Glutamatergic neuron (in vitro differentiated cells): Measurements from ENCODE around the gene VHLL. TPM values are rescaled to one million over a fixed set of nuclear protein-coding genes. Genes with fewer than 3 reads are reported as not detected.

ENCODE experiments used
- DNase-seq: peaks from one replicate; pipeline ENCODE4 v3.0.0; 2022
- H3K27ac Mint-ChIP-seq: one replicate; pipeline ENCODE4 v1.8.0; 2020; ENCODE audit warnings: mild to moderate bottlenecking, mixed read lengths, inconsistent platforms; ENCODE audit not compliant: unreplicated experiment
- H3K27me3 Mint-ChIP-seq: one replicate; pipeline ENCODE4 v1.8.0; 2020; ENCODE audit warnings: mild to moderate bottlenecking, moderate library complexity, mixed read lengths, inconsistent platforms; ENCODE audit not compliant: unreplicated experiment
- H3K36me3 Mint-ChIP-seq: one replicate; pipeline ENCODE4 v1.8.0; 2020; ENCODE audit warnings: mild to moderate bottlenecking, mixed read lengths, inconsistent platforms; ENCODE audit not compliant: unreplicated experiment
- H3K4me1 Mint-ChIP-seq: one replicate; pipeline ENCODE4 v1.8.0; 2020; ENCODE audit warnings: mild to moderate bottlenecking, low read depth, mixed read lengths, inconsistent platforms; ENCODE audit not compliant: unreplicated experiment
- H3K4me3 Mint-ChIP-seq: one replicate; pipeline ENCODE4 v1.8.0; 2020; ENCODE audit warnings: mild to moderate bottlenecking, mixed read lengths, inconsistent platforms; ENCODE audit not compliant: unreplicated experiment
- H3K9me3 Mint-ChIP-seq: one replicate; pipeline ENCODE4 v1.8.0; 2020; ENCODE audit warnings: mild to moderate bottlenecking, moderate library complexity, mixed read lengths, inconsistent platforms; ENCODE audit not compliant: unreplicated experiment
- total RNA-seq: library from RNA; stranded (reverse); fragmentation: NEBNext Ultra II Directional; extraction: Animal tissue kit (Norgen Biotek cat#: 25700); gene quantifications from one replicate; pipeline ENCODE4 v1.2.1, GENCODE V29; 2021; ENCODE audit not compliant: unreplicated experiment
- TF ChIP-seq, protein P1 (sequence below): fragments of 200-600 bp; sonication (generic); IDR thresholded peaks from one replicate; pipeline ENCODE4 v1.5.0; 2021; ENCODE audit not compliant: partially characterized antibody, unreplicated experiment

VHLL gene
- total RNA-seq, 1 donor from 2014 or later: not detected

DNA sequence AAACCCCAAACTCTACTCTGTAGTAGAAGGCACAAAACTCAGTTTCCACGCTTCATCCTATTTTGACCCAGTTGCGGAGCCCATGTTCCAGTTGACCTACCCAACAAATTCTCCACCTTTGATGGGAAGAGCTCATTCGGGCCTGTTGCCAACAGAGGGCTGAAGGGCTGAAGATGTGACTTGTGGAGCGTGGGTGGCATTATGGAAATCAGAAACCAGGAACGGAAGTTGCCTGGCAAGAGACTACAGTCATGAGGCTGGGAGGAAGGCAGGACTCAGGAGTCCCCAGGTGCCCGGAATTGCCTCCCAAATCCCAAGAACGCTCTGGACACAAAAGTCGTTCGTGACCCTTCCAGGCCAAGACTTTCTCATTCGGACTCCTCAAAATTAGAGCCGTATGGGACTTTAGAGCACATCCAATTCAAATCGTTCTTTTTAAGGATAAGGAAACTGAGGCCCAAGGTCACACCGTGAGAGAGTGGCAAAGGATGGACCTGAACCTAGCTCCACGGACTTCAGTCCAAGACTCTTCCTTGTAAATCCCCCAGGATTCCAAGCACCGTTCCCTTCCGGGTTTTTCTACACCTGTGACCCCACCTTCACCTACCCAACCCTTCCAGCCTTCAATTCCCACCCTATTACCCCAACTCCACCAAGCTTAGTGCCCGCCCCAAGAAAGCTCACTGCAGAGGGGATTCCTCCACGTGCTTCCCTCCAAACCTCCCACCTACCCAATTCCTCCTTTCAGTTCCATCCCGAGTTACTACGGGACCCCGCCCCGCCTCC is 17.2 kb downstream of the VHLL start:
- Mint-ChIP-seq H3K9me3 (peaks cover 17% of the 10 kb centered on the region), H3K4me3 (peak overlapping the region; percentile 97)

DNA sequence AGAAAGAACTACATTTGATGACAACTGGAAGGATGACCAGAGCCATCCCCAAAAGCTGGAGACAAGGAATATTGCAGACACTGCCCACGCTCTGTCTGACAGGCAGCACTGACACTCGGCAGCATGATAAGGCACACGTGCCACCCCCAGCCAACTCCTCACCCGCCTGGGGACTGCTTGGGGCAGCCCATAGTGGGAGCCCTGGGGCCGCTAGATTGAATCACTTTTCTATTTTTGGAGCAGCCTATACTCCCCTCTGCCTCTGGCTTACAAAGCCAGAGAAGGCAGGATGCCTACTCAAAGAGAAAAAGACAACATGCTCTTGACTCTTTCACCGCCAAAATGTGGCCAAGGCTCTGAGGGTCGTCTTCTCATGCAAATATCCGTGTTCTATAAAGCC is 17.8 kb downstream of the VHLL start:
- TF ChIP-seq, protein P1, sequence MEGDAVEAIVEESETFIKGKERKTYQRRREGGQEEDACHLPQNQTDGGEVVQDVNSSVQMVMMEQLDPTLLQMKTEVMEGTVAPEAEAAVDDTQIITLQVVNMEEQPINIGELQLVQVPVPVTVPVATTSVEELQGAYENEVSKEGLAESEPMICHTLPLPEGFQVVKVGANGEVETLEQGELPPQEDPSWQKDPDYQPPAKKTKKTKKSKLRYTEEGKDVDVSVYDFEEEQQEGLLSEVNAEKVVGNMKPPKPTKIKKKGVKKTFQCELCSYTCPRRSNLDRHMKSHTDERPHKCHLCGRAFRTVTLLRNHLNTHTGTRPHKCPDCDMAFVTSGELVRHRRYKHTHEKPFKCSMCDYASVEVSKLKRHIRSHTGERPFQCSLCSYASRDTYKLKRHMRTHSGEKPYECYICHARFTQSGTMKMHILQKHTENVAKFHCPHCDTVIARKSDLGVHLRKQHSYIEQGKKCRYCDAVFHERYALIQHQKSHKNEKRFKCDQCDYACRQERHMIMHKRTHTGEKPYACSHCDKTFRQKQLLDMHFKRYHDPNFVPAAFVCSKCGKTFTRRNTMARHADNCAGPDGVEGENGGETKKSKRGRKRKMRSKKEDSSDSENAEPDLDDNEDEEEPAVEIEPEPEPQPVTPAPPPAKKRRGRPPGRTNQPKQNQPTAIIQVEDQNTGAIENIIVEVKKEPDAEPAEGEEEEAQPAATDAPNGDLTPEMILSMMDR: no peak
- Mint-ChIP-seq H3K27ac (no peak overlapping the region), H3K4me1 (peaks cover 18% of the 10 kb centered on the region), H3K9me3 (peaks cover 17% of the 10 kb centered on the region), H3K36me3 (no peaks in the 10 kb centered on the region), H3K27me3 (peaks cover 3% of the 10 kb centered on the region), H3K4me3 (peak overlapping the region; percentile 97)
- DNase-seq: no peak

More for the DNA sequence above, 17.2 kb downstream of the VHLL start:
- H3K27me3 Mint-ChIP-seq: peaks cover 3% of the 10 kb centered on the region
- peaks cover 18% of the 10 kb centered on the region for H3K4me1 Mint-ChIP-seq
- H3K36me3 Mint-ChIP-seq: no peaks in the 10 kb centered on the region
- DNase-seq: no peak
- TF ChIP-seq, protein P1: no peak
- H3K27ac Mint-ChIP-seq: peak overlapping the region; percentile 85

DNA sequence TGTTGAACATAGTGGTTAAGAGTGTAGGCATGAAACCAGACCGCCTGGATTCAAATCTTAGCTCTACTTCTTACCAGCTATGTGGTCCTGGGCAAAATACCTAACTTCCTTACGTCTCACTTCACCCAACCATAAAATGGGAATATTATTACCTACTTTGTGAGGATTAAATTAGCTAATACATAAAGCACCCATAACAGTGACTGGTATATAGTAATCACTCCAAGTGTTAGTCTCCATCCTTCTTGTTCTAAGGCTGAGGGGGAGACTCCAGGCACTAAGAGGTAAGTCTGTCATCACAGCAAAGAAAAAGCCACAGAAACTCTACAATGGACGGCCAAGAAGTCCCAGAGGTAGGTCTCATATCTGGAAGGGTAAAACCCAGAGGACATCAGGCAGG is 19.3 kb downstream of the VHLL start:
- H3K4me1 Mint-ChIP-seq: peaks cover 18% of the 10 kb centered on the region
- no peaks in the 10 kb centered on the region for H3K36me3 Mint-ChIP-seq
- H3K9me3 Mint-ChIP-seq: peaks cover 17% of the 10 kb centered on the region
- no peak overlapping the region for H3K27ac Mint-ChIP-seq
- no peak for DNase-seq
- no peak overlapping the region for H3K4me3 Mint-ChIP-seq
- TF ChIP-seq, protein P1: no peak
- H3K27me3 Mint-ChIP-seq: peaks cover 2% of the 10 kb centered on the region

DNA sequence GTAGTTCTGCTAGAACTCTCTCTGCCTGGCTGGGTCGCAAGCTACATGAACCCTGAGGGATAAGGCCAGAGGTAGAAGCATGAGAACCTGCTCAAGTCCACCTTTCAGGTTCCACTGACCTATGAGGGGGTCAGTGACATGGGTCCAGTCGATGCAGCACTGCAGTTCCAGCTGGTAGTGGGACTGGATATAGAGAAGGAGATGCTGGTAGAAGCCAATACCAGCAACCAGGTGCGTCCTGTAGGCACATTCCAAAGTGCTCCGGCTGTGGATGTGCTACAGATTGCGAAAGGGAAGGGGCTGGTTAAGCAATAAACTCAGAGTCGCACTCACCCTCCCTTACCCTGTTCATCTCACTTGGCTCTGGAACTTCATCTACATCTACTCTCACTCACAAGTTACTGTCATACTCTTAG is 22.1 kb downstream of the VHLL start:
- TF ChIP-seq, protein P1: no peak
- DNase-seq: no peak
- Mint-ChIP-seq H3K4me1 (peaks cover 11% of the 10 kb centered on the region), H3K27me3 (peaks cover under 1% of the 10 kb centered on the region), H3K9me3 (peaks cover 2% of the 10 kb centered on the region), H3K27ac (no peak overlapping the region), H3K36me3 (peaks cover 4% of the 10 kb centered on the region), H3K4me3 (no peak overlapping the region)

DNA sequence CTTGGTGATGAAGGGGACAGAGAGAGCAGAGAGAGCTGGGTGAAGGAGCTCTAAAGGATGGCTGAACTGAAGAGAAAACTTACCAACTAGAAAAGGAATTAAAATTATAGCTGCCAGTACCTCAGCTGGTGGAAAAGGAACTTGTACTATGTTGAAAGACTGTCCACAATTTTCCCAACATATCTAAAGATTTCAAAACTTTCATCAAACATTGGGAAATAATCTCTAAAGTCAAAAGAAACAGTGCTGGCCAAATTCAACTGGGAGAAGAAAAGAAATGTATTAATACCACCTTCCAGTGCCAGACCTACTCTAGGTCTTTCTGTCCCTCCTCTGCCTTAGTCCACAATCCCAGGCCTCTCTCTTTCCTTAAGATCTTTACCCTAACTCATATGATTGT is 22.6 kb downstream of the VHLL start:
- DNase-seq: no peak
- Mint-ChIP-seq H3K4me3 (no peak overlapping the region), H3K9me3 (peaks cover 2% of the 10 kb centered on the region), H3K27ac (no peak overlapping the region), H3K36me3 (peaks cover 4% of the 10 kb centered on the region), H3K27me3 (peaks cover 3% of the 10 kb centered on the region), H3K4me1 (peaks cover 6% of the 10 kb centered on the region)
- TF ChIP-seq, protein P1: no peak
